ENCODE measurements around the gene CYLD. TPM values are rescaled to one million over a fixed set of nuclear protein-coding genes. Genes with fewer than 3 reads are reported as not detected.

The CYLD gene
- total RNA-seq, 3 donors from 2014 or later, result 40.6 to 62.9 (median 43.4) TPM

GRCh38 chr16:50731130-50731988, 10.5 kb upstream of the CYLD start:
- Histone ChIP-seq H3K4me3 (no peak overlapping the region), H3K27me3 (no peaks in the 10 kb centered on the region), H3K9me3 (no peaks in the 10 kb centered on the region), H3K4me1 (no peaks in the 10 kb centered on the region), H3K36me3 (no peaks in the 10 kb centered on the region), H3K27ac (peak overlapping the region in 1 of 2 donors; percentile 19)
- TF ChIP-seq CTCF (IDR thresholded peaks at IDR 0.05) (no peak), POLR2AphosphoS5 (IDR thresholded peaks at IDR 0.05) (no peak), POLR2A (IDR thresholded peaks at IDR 0.05) (no peak)
- intact Hi-C loops (cut with DNase I; ENCODE audit: low total_unique reads), result no loop called here
- DNase-seq (ENCODE audit: low spot score in 2 of 2), result no peak

- Histone ChIP-seq H3K27ac (peak overlapping the region in 1 of 2 donors; percentile 19), H3K9me3 (no peaks in the 10 kb centered on the region), H3K36me3 (no peaks in the 10 kb centered on the region), H3K4me1 (no peaks in the 10 kb centered on the region), H3K4me3 (no peak overlapping the region), H3K27me3 (no peaks in the 10 kb centered on the region)
- DNase-seq (ENCODE audit: low spot score in 2 of 2), result no peak
- intact Hi-C loops (cut with DNase I; ENCODE audit: low total_unique reads), result no loop called here
- TF ChIP-seq CTCF (IDR thresholded peaks at IDR 0.05), result no peak
These were observed 9.7 kb upstream of the CYLD start for GRCh38 chr16:50731989-50732832.

GRCh38 chr16:50733468-50733867, 8.4 kb upstream of the CYLD start:
- H3K4me3 ChIP-seq, result no peak overlapping the region
- no peaks in the 10 kb centered on the region for H3K36me3 ChIP-seq
- H3K9me3 ChIP-seq, result no peaks in the 10 kb centered on the region
- no peak overlapping the region for H3K27ac ChIP-seq
- H3K27me3 ChIP-seq, result no peaks in the 10 kb centered on the region
- TF ChIP-seq POLR2AphosphoS5 (IDR thresholded peaks at IDR 0.05) (no peak), POLR2A (IDR thresholded peaks at IDR 0.05) (no peak), CTCF (IDR thresholded peaks at IDR 0.05) (no peak)
- no peaks in the 10 kb centered on the region for H3K4me1 ChIP-seq
- intact Hi-C loops (cut with DNase I; ENCODE audit: low total_unique reads), result no loop called here
- DNase-seq (ENCODE audit: low spot score in 2 of 2), result no peak

GRCh38 chr16:50735629-50736122, 6.2 kb upstream of the CYLD start:
- TF ChIP-seq POLR2AphosphoS5 (IDR thresholded peaks at IDR 0.05), result no peak
- no peak for TF ChIP-seq CTCF (IDR thresholded peaks at IDR 0.05)
- no peak for TF ChIP-seq POLR2A (IDR thresholded peaks at IDR 0.05)
- intact Hi-C loops (cut with DNase I; ENCODE audit: low total_unique reads), result no loop called here
- Histone ChIP-seq H3K4me3 (no peak overlapping the region), H3K27ac (no peak overlapping the region), H3K27me3 (no peaks in the 10 kb centered on the region), H3K4me1 (no peaks in the 10 kb centered on the region), H3K9me3 (no peaks in the 10 kb centered on the region), H3K36me3 (no peaks in the 10 kb centered on the region)
- DNase-seq (ENCODE audit: low spot score in 2 of 2), result no peak

GRCh38 chr16:50736448-50736847, 5.4 kb upstream of the CYLD start:
- Histone ChIP-seq H3K27ac (no peak overlapping the region), H3K4me3 (no peak overlapping the region), H3K4me1 (no peaks in the 10 kb centered on the region), H3K27me3 (no peaks in the 10 kb centered on the region), H3K36me3 (no peaks in the 10 kb centered on the region), H3K9me3 (no peaks in the 10 kb centered on the region)
- intact Hi-C loops (cut with DNase I; ENCODE audit: low total_unique reads), result no loop called here
- DNase-seq (ENCODE audit: low spot score in 2 of 2), result no peak
- no peak for TF ChIP-seq POLR2AphosphoS5 (IDR thresholded peaks at IDR 0.05)
- TF ChIP-seq CTCF (IDR thresholded peaks at IDR 0.05), result no peak
- TF ChIP-seq POLR2A (IDR thresholded peaks at IDR 0.05), result no peak
